GM06990 (cell line): ENCODE results near the gene PIK3CG.
"Not testable (repeated sequence)": the region's sequence is repeated elsewhere in the genome, so short reads cannot be mapped to it uniquely, and the experiment has no call there.

ENCODE experiments used
- DNase-seq: peaks from one replicate; pipeline ENCODE4 v3.0.0-alpha.2; 2011; ENCODE audit not compliant: insufficient read length; ENCODE audit errors: extremely low read depth
- H3K27me3 ChIP-seq: replicated peaks from 2 replicates; pipeline ENCODE4 v1.6.0; 2011; ENCODE audit warnings: low read length; ENCODE audit not compliant: control insufficient read depth, insufficient read depth
- H3K36me3 ChIP-seq: 2 replicates; pipeline ENCODE4 v1.5.1; 2011; ENCODE audit warnings: low read length; ENCODE audit not compliant: control insufficient read depth, insufficient read depth
- H3K4me3 ChIP-seq: replicated peaks from 2 replicates; pipeline ENCODE4 v1.5.1; 2011; ENCODE audit warnings: low read depth, mild to moderate bottlenecking, control low read depth, low read length
- TF ChIP-seq, protein P1 (sequence below): IDR thresholded peaks from 2 replicates; pipeline ENCODE4 v1.5.1; 2011; ENCODE audit warnings: low read length, control low read depth, mild to moderate bottlenecking, inconsistent platforms; ENCODE audit not compliant: insufficient read depth, poor library complexity, severe bottlenecking

Gene PIK3CG

DNA sequence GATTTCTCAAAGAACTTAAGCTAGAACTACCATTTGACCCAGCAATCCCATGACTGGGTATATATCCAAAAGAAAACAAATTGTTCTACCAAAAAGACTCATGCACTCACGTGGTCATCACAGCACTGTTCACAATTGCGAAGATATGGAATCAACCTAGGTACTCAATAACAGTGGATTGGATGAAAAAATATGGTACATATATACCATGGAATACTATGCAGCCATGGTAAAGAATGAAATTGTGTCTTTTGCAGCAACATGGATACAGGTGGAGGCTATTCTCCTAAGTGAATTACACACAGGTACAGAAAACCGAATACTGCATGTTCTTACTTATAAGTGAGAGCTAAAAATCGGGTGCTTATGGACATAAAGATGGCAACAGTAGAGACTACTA lies 61.8 kb downstream of the PIK3CG start:
- Histone ChIP-seq H3K4me3 (no peak overlapping the region), H3K27me3 (no peaks in the 10 kb centered on the region; the same call in 1 of the 2 replicates), H3K36me3 (no peaks in the 10 kb centered on the region)
- DNase-seq = no peak
- TF ChIP-seq, protein P1, sequence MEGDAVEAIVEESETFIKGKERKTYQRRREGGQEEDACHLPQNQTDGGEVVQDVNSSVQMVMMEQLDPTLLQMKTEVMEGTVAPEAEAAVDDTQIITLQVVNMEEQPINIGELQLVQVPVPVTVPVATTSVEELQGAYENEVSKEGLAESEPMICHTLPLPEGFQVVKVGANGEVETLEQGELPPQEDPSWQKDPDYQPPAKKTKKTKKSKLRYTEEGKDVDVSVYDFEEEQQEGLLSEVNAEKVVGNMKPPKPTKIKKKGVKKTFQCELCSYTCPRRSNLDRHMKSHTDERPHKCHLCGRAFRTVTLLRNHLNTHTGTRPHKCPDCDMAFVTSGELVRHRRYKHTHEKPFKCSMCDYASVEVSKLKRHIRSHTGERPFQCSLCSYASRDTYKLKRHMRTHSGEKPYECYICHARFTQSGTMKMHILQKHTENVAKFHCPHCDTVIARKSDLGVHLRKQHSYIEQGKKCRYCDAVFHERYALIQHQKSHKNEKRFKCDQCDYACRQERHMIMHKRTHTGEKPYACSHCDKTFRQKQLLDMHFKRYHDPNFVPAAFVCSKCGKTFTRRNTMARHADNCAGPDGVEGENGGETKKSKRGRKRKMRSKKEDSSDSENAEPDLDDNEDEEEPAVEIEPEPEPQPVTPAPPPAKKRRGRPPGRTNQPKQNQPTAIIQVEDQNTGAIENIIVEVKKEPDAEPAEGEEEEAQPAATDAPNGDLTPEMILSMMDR = no peak

DNA sequence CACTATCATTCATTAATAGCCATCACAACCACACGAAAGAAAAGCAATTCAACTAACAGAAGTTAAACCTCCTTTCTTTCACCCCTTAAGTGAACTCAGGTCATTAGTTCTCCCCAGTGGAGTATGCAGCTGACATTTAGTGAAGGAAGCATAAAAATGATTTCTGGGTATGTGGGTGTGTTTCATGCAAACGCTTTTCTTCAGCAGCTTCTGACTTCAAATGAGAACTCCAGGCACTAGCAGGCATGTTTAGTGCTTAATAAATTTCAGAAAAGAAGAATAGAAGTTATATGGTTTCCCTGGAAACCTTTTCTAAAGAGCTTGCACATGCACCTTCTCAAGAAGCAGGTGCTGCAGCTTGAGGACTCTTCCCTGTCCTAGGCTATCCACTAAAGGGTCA lies 62.5 kb downstream of the PIK3CG start:
- TF ChIP-seq, protein P1 = no peak
- Histone ChIP-seq H3K27me3 (no peaks in the 10 kb centered on the region; the same call in 1 of the 2 replicates), H3K4me3 (no peak overlapping the region), H3K36me3 (no peaks in the 10 kb centered on the region)
- DNase-seq = no peak

DNA sequence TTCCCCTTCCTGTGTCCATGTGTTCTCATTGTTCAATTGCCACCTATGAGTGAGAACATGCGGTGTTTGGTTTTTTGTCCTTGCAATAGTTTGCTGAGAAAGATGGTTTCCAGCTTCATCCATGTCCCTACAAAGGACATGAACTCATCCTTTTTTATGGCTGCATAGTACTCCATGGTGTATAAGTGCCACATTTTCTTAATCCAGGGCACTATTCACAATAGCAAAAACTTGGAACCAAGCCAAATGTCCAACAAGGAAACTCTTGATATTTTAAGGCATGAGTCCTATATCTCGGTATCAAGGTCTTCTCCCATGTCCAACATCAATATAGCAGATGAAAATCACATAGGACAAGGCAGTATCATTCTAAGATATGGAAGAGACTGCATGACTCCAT lies 64.5 kb downstream of the PIK3CG start:
- H3K36me3 ChIP-seq, H3K27me3 ChIP-seq, DNase-seq, H3K4me3 ChIP-seq: not testable (repeated sequence)

DNA sequence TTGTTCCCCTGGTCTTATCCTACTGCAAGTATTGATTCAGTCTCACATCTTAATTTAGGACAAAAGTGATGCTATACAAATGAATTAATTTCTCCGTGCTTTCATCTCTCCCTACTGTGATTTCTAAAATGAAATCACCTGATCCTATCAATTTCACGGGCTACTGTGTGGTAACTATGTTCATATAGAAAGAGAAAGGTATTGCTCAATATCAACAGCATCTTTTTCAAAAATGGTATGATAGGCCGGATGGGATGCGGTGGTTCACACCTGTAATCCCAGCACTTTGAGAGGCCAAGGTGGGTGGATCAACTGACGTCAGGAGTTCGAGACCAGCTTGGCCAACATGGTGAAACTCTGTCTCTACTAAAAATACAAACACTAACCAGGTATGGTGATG lies 71.2 kb downstream of the PIK3CG start:
- H3K36me3 ChIP-seq = no peaks in the 10 kb centered on the region
- H3K27me3 ChIP-seq = no peaks in the 10 kb centered on the region
- TF ChIP-seq, protein P1 = no peak
- no peak overlapping the region for H3K4me3 ChIP-seq
- no peak for DNase-seq

DNA sequence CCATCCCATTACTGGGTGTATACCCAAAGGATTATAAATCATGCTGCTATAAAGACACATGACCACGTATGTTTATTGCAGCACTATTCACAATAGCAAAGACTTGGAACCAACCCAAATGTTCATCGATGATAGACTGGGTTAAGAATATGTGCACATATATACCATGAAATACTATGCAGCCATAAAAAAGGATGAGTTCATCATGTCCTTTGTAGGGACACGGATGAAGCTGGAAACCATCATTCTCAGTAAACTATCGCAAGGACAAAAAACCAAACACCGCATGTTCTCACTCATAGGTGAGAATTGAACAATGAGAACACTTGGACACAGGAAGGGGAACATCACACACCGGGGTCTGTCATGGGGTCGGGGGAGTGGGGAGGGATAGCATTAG lies 73.0 kb downstream of the PIK3CG start:
- DNase-seq, H3K4me3 ChIP-seq, H3K27me3 ChIP-seq, H3K36me3 ChIP-seq: not testable (repeated sequence)

DNA sequence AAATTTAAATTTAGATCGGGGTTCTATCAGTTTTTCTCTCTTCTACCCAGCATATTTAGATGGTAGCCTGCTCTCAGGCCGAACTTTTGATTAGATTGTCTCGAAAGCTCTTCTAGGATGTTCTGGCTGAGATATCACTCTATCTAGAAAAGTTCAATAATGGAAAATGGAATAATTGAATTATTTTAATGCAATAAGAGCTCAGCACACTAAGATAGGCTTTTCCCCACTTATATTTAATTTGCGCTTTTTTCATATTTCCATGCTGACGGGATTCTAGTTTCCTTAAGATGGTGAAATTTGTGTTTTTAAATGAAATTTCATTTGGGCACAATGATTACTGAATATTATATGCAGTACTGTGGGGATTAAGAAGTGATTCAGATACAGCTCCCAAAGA lies 73.7 kb downstream of the PIK3CG start:
- TF ChIP-seq, protein P1 = no peak
- Histone ChIP-seq H3K36me3 (no peaks in the 10 kb centered on the region), H3K27me3 (no peaks in the 10 kb centered on the region), H3K4me3 (no peak overlapping the region)
- no peak for DNase-seq

DNA sequence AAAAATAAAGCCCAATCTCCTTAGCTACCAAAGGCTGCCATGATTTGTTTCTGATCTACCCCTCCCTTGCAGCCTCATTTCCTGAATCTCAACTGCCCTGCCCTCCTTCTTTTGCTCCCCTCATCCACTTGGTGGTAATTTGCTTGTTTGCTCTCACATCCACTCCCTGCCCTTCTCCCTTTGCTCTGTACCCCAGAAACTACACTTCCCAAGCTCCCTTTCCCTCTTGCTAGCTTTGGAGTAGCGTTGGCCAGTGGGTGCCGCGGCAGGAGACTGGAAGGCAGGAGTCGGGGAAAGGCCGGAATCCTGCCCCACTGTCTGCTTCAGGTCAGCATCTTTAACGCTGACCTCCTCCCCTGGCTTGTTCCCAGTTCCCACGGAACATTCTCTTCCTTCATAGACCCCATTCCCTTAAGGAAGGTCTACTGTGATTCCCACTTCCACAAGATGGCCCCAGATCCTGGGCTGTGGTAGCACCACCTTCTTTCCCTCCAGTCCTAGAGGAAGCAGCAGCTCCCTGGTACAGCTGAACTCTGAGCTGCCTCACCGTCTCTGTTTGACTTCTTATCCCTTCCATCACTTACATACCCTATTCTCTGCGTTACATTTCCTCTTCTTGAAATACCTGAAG lies 79.1 kb downstream of the PIK3CG start:
- H3K27me3 ChIP-seq = no peaks in the 10 kb centered on the region
- DNase-seq = no peak

More for the DNA sequence above, 79.1 kb downstream of the PIK3CG start:
- TF ChIP-seq, protein P1 = no peak
- Histone ChIP-seq H3K4me3 (no peak overlapping the region), H3K36me3 (no peaks in the 10 kb centered on the region)
